CD4-positive, alpha-beta T cell treated with Interleukin-6 at 100 ng/mL for 8 hours (primary cell): Measurements from ENCODE around the gene TXK.

Experiments used
- DNase-seq: peaks from one replicate; pipeline ENCODE4 v3.0.0-alpha.2; 2020; ENCODE audit warnings: mixed read lengths, low spot score

The TXK gene

DNA sequence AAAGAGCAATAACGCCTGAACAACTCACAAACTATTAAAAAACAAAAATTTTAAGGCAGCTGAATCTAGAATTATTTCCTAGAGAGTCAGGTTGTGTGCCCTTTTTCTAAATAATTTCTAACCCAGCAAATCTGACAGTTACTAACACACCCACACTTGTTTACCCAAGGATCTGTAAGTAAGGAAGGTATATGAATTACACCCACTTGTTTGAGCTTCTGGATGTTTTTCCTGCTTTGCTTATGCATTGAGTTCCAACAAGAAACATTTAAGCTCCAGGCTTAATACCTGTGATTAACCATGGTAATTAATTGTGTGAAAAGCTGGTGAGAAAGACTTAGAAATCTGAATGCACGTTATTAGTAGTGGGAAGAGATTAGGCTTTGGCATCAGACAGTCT lies 115.9 kb downstream of the TXK start:
- no peak for DNase-seq

DNA sequence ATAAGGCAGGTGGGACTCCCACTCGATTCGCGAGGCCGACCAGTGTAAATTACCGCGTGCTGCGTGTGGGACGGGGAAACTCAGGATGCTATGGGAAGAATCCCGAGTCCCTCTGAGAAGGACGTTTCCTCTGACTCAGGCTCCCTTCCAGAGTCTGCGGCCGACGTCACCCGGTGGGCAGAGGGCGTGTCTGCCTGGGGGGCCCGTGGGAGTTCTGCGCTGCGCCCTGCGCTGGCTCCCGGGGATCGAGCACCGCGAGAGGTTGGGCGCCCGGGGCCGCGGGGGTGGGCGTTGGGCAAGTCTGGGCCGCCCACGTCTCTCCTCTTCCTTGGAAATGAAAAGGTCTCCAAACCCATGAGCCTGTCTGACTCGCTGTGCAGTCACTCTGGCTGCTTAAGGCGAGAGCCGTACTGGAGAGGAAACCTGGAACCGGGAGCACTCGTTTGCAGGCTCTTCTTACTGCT lies 116.9 kb downstream of the TXK start:
- DNase-seq = no peak
